Measurements from ENCODE around the gene PHRF1. TPM values are rescaled to one million over a fixed set of nuclear protein-coding genes. Genes with fewer than 3 reads are reported as not detected.
A peak's percentile ranks its signal among the peaks of the same experiment; 100 is the strongest.

PHRF1 gene
- total RNA-seq, 1 experiment from 2014 or later = 48.9 TPM

GRCh38 chr11:555780-556661 is 20.2 kb upstream of the PHRF1 start:
- no peak overlapping the region for H4K5ac ChIP-seq (ENCODE audit: insufficient read length, low read depth, low read length)
- no peak overlapping the region for H3K18ac ChIP-seq (ENCODE audit: insufficient read length, low read depth, low read length)
- no peak overlapping the region for H2BK20ac ChIP-seq (ENCODE audit: low read depth, low read length, poor library complexity, severe bottlenecking)
- no peak overlapping the region for H3K9ac ChIP-seq (ENCODE audit: extremely low read depth, insufficient read length, low read length)
- no peak overlapping the region for H2AFZ ChIP-seq (ENCODE audit: low read length)
- H3K79me2 ChIP-seq (ENCODE audit: insufficient read depth, low read length) = no peaks in the 10 kb centered on the region
- H2BK12ac ChIP-seq (ENCODE audit: insufficient read length, low read depth, low read length) = no peak overlapping the region
- DNase-seq = no peak
- no CpG with 5 or more reads among the region's 104 CpGs for WGBS (ENCODE audit: extremely low coverage, insufficient read length, low lambda C conversion rate)
- no peak overlapping the region for H3K23ac ChIP-seq (ENCODE audit: insufficient read length, low read depth, low read length)
- no peak overlapping the region for H2BK5ac ChIP-seq (ENCODE audit: insufficient read length, low read length)
- H3K27ac Mint-ChIP-seq = no peak overlapping the region
- no peak overlapping the region for H3K56ac ChIP-seq (ENCODE audit: insufficient read length, low read depth, low read length)
- H3K9me3 ChIP-seq (ENCODE audit: control insufficient read depth, low read depth, low read length) = no peaks in the 10 kb centered on the region
- peaks cover 34% of the 10 kb centered on the region for H3K27me3 Mint-ChIP-seq (ENCODE audit: low read depth)
- peaks cover 7 to 17% of the 10 kb centered on the region in 2 experiments for H3K4me1 Mint-ChIP-seq
- no peak overlapping the region for H4K91ac ChIP-seq (ENCODE audit: insufficient read length, low read depth, low read length)
- H3K23me2 ChIP-seq (ENCODE audit: insufficient read length, low read depth, low read length, poor library complexity, severe bottlenecking) = peaks cover 7% of the 10 kb centered on the region
- no peaks in the 10 kb centered on the region for H3K4me1 ChIP-seq (ENCODE audit: insufficient read depth, low read length)
- H3T11ph ChIP-seq (ENCODE audit: low read length) = no peak overlapping the region
- H3K14ac ChIP-seq (ENCODE audit: insufficient read depth, low read length) = no peak overlapping the region; the same call in 1 of the 2 replicates
- no peaks in the 10 kb centered on the region for H3K79me1 ChIP-seq (ENCODE audit: insufficient read depth, low read depth, low read length, poor library complexity, severe bottlenecking)
- TF ChIP-seq CTCF (conservative IDR thresholded peaks at IDR 0.05) = no peak
- peak overlapping the region; percentile 37 for H3K4me2 ChIP-seq (ENCODE audit: insufficient read depth, insufficient read length, low read length)
- no peak overlapping the region for H2BK120ac ChIP-seq (ENCODE audit: low read depth, low read length, poor library complexity, severe bottlenecking)
- H4K8ac ChIP-seq (replicated peaks; ENCODE audit: insufficient read length, low read depth, low read length) = no peak overlapping the region
- peaks cover 0 to 2% (median 0%) of the 10 kb centered on the region in 3 experiments; a peak in 4 of 7 replicates for H3K36me3 Mint-ChIP-seq (ENCODE audit: insufficient read depth in 1 of 3, low read depth in 3 of 3)
- H2AK5ac ChIP-seq (ENCODE audit: insufficient read length, low read length) = no peak overlapping the region
- H3K27me3 ChIP-seq (ENCODE audit: insufficient read depth, low read length) = peaks cover 5% of the 10 kb centered on the region; the same call in 1 of the 2 replicates
- H3K4me3 Mint-ChIP-seq = peak overlapping the region; percentile 54 to 82
- no peaks in the 10 kb centered on the region for H4K20me1 ChIP-seq (ENCODE audit: control insufficient read depth, insufficient read depth, insufficient read length)
- no peak overlapping the region for H2BK15ac ChIP-seq (ENCODE audit: low read depth, low read length)
- no peak overlapping the region for H3K4ac ChIP-seq (ENCODE audit: low read depth, low read length)
- H3K9me3 Mint-ChIP-seq = no peaks in the 10 kb centered on the region; a peak in 2 of 5 replicates
- no peak overlapping the region for H3K27ac ChIP-seq (ENCODE audit: insufficient read length, low read depth, low read length)
